Measurements from ENCODE around the gene OTOP2.
"Not testable (repeated sequence)": the region's sequence is repeated elsewhere in the genome, so short reads cannot be mapped to it uniquely, and the experiment has no call there.

Gene OTOP2

GRCh38 chr17:74979408-74980146 lies 55.5 kb downstream of the OTOP2 start:
- H3K27ac Mint-ChIP-seq, result no peak overlapping the region
- ATAC-seq, result no peak

GRCh38 chr17:74981318-74981978 lies 57.4 kb downstream of the OTOP2 start:
- Mint-ChIP-seq H3K4me3 (peak overlapping the region; percentile 83), H3K36me3 (peaks cover 5% of the 10 kb centered on the region), H3K27ac (peak overlapping the region; percentile 84), H3K4me1 (peaks cover 19% of the 10 kb centered on the region), H3K9me3 (no peaks in the 10 kb centered on the region)
- ATAC-seq, result peak; percentile 41
- no peak for DNase-seq (ENCODE audit: low spot score in 2 of 2)

More at GRCh38 chr17:74979408-74980146, 55.5 kb downstream of the OTOP2 start:
- Mint-ChIP-seq H3K9me3 (no peaks in the 10 kb centered on the region), H3K36me3 (peaks cover 5% of the 10 kb centered on the region), H3K4me1 (peaks cover 19% of the 10 kb centered on the region), H3K4me3 (no peak overlapping the region)
- no peak for DNase-seq (ENCODE audit: low spot score in 2 of 2)

- Mint-ChIP-seq H3K9me3 (no peaks in the 10 kb centered on the region), H3K36me3 (peaks cover 7% of the 10 kb centered on the region), H3K4me1 (peaks cover 19% of the 10 kb centered on the region), H3K4me3 (peak overlapping the region; percentile 83), H3K27ac (peak overlapping the region; percentile 84)
- peak; percentile 97 for ATAC-seq
- DNase-seq (ENCODE audit: low spot score in 2 of 2), result peak; percentile 60 to 86
Observed at GRCh38 chr17:74981979-74982662, 58.0 kb downstream of the OTOP2 start.

DNA sequence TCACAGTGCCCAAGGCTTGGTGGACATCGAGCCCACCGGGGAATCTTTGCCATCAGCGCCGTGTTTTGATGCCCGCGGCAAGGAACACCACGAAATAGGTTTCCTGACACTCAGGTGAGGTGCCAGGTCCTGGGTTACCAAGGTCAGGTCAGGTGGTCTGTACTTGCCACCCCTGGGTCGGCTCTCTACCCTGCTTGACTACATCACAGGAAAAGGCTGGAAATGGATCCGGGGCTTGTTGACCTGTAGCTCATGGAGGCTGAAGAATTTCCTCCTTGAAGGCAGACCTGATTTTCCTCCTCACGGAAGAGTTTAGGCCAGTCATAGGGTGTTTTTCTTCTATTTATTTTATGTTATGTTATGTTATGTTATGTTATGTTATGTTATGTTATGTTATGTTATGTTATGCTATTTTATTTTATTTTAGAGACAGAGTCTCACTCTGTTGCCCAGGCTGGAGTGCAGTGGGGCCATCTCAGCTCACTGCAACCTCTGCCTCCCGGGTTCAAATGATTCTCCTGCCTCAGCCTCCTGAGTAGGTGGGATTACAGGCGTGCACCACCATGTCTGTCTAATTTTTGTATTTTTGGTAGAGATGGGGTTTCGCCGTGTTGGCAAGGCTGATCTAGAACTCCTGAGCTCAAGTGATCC lies 58.7 kb downstream of the OTOP2 start:
- H3K4me1 Mint-ChIP-seq, result peaks cover 19% of the 10 kb centered on the region
- peak overlapping the region; percentile 83 for H3K4me3 Mint-ChIP-seq
- H3K36me3 Mint-ChIP-seq; H3K9me3 Mint-ChIP-seq; DNase-seq (ENCODE audit: low spot score in 2 of 2); ATAC-seq; H3K27ac Mint-ChIP-seq: not testable (repeated sequence)
